SK-N-SH (cell line): ENCODE data around the gene HEG1. TPM values are rescaled to one million over a fixed set of nuclear protein-coding genes. Genes with fewer than 3 reads are reported as not detected.

ENCODE experiments used
- CTCF ChIA-PET: fragments of 300-600, 350-600 bp; formaldehyde crosslinking; extraction: SDS; loops from one replicate; lab custom pipeline; 2021; lab: Yijun Ruan, JAX
- POLR2A ChIA-PET: fragments of 350-600 bp; sonication (Branson Sonifier 250); formaldehyde crosslinking; extraction: SDS; loops from one replicate; lab custom pipeline; 2020; ENCODE audit warnings: antibody characterized with exemption, inconsistent platforms; lab: Yijun Ruan, JAX
- DNase-seq: peaks from one replicate; pipeline ENCODE4 v3.0.0; 2012
- H2AFZ ChIP-seq: fragments of 200-600 bp; sonication (generic); 2 replicates; pipeline ENCODE4 v1.8.1; 2016; ENCODE audit warnings: antibody characterized with exemption, mild to moderate bottlenecking, low read depth
- H3F3A ChIP-seq: fragments of 200-600 bp; sonication (generic); replicated peaks from 2 replicates; pipeline ENCODE3; 2016; ENCODE audit warnings: antibody characterized with exemption, mild to moderate bottlenecking; ENCODE audit not compliant: insufficient read depth
- H3K27ac ChIP-seq, 2 experiments: fragments of 200-500 bp in 1 of 2; fragments of 200-600 bp in 1 of 2; sonication (Bioruptor generic) in 1 of 2; sonication (generic), shearing (Covaris generic) in 1 of 2; 2 replicates each; pipeline versions ENCODE4 v1.5.1 to v1.6.1; 2014 to 2016; ENCODE audit warnings: low read depth in 2 of 2, inconsistent platforms in 1 of 2, low read length in 1 of 2, mild to moderate bottlenecking in 1 of 2, mixed read lengths in 1 of 2
- H3K27me3 ChIP-seq: fragments of 200-600 bp; sonication (generic), shearing (Covaris generic); 2 replicates; pipeline ENCODE4 v1.6.1; 2016; ENCODE audit warnings: mixed run types; ENCODE audit not compliant: insufficient read depth
- H3K36me3 ChIP-seq, 2 experiments: fragments of 200-500 bp in 1 of 2; fragments of 200-600 bp in 1 of 2; sonication (Bioruptor generic) in 1 of 2; sonication (generic) in 1 of 2; replicated peaks in 1 of 2; 2 replicates each; pipeline versions ENCODE3 to v1.5.1; 2014 to 2016; ENCODE audit warnings: low read length in 1 of 2, mild to moderate bottlenecking in 1 of 2; ENCODE audit not compliant: insufficient read depth in 2 of 2, control insufficient read depth in 1 of 2
- H3K4me1 ChIP-seq, 2 experiments: fragments of 200-500 bp in 1 of 2; fragments of 200-600 bp in 1 of 2; sonication (Bioruptor generic) in 1 of 2; sonication (generic), shearing (Covaris generic) in 1 of 2; 2 replicates each; pipeline versions ENCODE4 v1.5.1 to v1.6.1; 2014 to 2016; ENCODE audit warnings: low read depth in 1 of 2, low read length in 1 of 2, mixed run types in 1 of 2; ENCODE audit not compliant: insufficient read depth in 2 of 2, control insufficient read depth in 1 of 2
- H3K4me2 ChIP-seq: fragments of 200-600 bp; sonication (generic), shearing (Covaris generic); 2 replicates; pipeline ENCODE4 v1.6.1; 2017; ENCODE audit warnings: mixed run types
- H3K4me3 ChIP-seq, 2 experiments: fragments of 200-500 bp in 1 of 2; fragments of 200-600 bp in 1 of 2; sonication (Bioruptor generic) in 1 of 2; sonication (generic), shearing (Covaris generic) in 1 of 2; 2 replicates each; pipeline versions ENCODE4 v1.5.1 to v1.8.1; 2014 to 2016; ENCODE audit warnings: low read depth in 2 of 2, inconsistent platforms in 1 of 2, low read length in 1 of 2, mild to moderate bottlenecking in 1 of 2, mixed read lengths in 1 of 2, moderate library complexity in 1 of 2
- H3K79me2 ChIP-seq: fragments of 200-600 bp; sonication (generic); 2 replicates; pipeline ENCODE4 v1.8.1; 2017; ENCODE audit warnings: mild to moderate bottlenecking; ENCODE audit not compliant: insufficient read depth
- H3K9ac ChIP-seq: fragments of 200-600 bp; sonication (generic); 2 replicates; pipeline ENCODE4 v1.6.1; 2017; ENCODE audit warnings: mixed run types
- H3K9me2 ChIP-seq: fragments of 200-600 bp; sonication (generic); 2 replicates; pipeline ENCODE4 v1.6.1; 2017; ENCODE audit warnings: mixed run types
- H3K9me3 ChIP-seq: fragments of 200-600 bp; sonication (generic); 2 replicates; pipeline ENCODE4 v1.6.1; 2017; ENCODE audit warnings: mixed run types, mild to moderate bottlenecking, moderate library complexity
- H4K20me1 ChIP-seq: fragments of 200-600 bp; sonication (generic); 2 replicates; pipeline ENCODE4 v1.6.1; 2017; ENCODE audit warnings: mild to moderate bottlenecking, mixed run types; ENCODE audit not compliant: insufficient read depth
- CHD2 ChIP-seq: fragments of 150-350 bp; IDR thresholded peaks from 2 replicates; pipeline ENCODE4 v1.6.1; 2018; ENCODE audit warnings: low read length; ENCODE audit not compliant: partially characterized antibody
- CTCF ChIP-seq: fragments of 200-600 bp; sonication (generic); IDR thresholded peaks from 2 replicates; pipeline ENCODE4 v1.6.1; 2017; ENCODE audit warnings: antibody characterized with exemption, mild to moderate bottlenecking, moderate library complexity
- EZH2phosphoT487 ChIP-seq: fragments of 200-600 bp; sonication (generic); IDR thresholded peaks from 2 replicates; pipeline ENCODE4 v1.6.1; 2017; ENCODE audit warnings: low read depth, mixed run types, mild to moderate bottlenecking, antibody characterized with exemption, moderate library complexity, borderline replicate concordance
- FOSL2 ChIP-seq: IDR thresholded peaks from 2 replicates; pipeline ENCODE4 v1.4.0; 2012; ENCODE audit warnings: low read depth, mild to moderate bottlenecking, moderate library complexity, borderline replicate concordance
- FOXJ3 ChIP-seq: sonication (generic); formaldehyde crosslinking; IDR thresholded peaks from 2 replicates; pipeline ENCODE4 v1.5.1; 2020; ENCODE audit warnings: mild to moderate bottlenecking, missing genetic modification reagents
- FOXM1 ChIP-seq: IDR thresholded peaks from 2 replicates; pipeline ENCODE4 v1.4.0; 2012; ENCODE audit warnings: low read depth, mild to moderate bottlenecking
- GABPA ChIP-seq: IDR thresholded peaks from 2 replicates; pipeline ENCODE4 v1.4.0; 2012; ENCODE audit warnings: low read depth, mild to moderate bottlenecking
- IRF3 ChIP-seq: fragments of 150-350 bp; IDR thresholded peaks from 2 replicates; pipeline ENCODE4 v1.6.1; 2016; ENCODE audit warnings: mild to moderate bottlenecking, low read depth, low read length
- JUND ChIP-seq: IDR thresholded peaks from 2 replicates; pipeline ENCODE4 v1.4.0; 2012
- MAX ChIP-seq: IDR thresholded peaks from 2 replicates; pipeline ENCODE4 v1.4.0; 2012; ENCODE audit warnings: low read depth
- MXI1 ChIP-seq: IDR thresholded peaks from 2 replicates; pipeline ENCODE4 v1.6.1; 2012; ENCODE audit warnings: mild to moderate bottlenecking, low read depth, low read length, improper control_type of control experiment
- NFIC ChIP-seq: IDR thresholded peaks from 2 replicates; pipeline ENCODE4 v1.4.0; 2012; ENCODE audit warnings: borderline replicate concordance
- NRF1 ChIP-seq: IDR thresholded peaks from 2 replicates; pipeline ENCODE4 v1.6.1; 2012; ENCODE audit warnings: low read depth, mild to moderate bottlenecking, low read length
- PBX3 ChIP-seq: IDR thresholded peaks from 2 replicates; pipeline ENCODE4; 2012
- POLR2AphosphoS5 ChIP-seq: IDR thresholded peaks from 2 replicates; pipeline ENCODE4 v1.6.1; 2012; ENCODE audit warnings: low read depth, low read length
- RCOR1 ChIP-seq: fragments of 150-350 bp; IDR thresholded peaks from 2 replicates; pipeline ENCODE4 v1.6.1; 2017; ENCODE audit warnings: antibody characterized with exemption, low read length
- SIN3A ChIP-seq: IDR thresholded peaks from 2 replicates; pipeline ENCODE4 v1.6.1; 2012; ENCODE audit warnings: low read depth, mild to moderate bottlenecking, low read length, moderate library complexity, borderline replicate concordance
- TEAD4 ChIP-seq: IDR thresholded peaks from 2 replicates; pipeline ENCODE4 v1.4.0; 2012; ENCODE audit warnings: mild to moderate bottlenecking, borderline replicate concordance; ENCODE audit not compliant: insufficient read depth
- YY1 ChIP-seq: IDR thresholded peaks from 2 replicates; pipeline ENCODE4 v1.4.0; 2012; ENCODE audit warnings: low read depth, mild to moderate bottlenecking
- WGBS: methylation state at CpG from one replicate; pipeline ENCODE4 v1.1.6; 2017; ENCODE audit warnings: low lambda C conversion rate; 5-methylcytosine and 5-hydroxymethylcytosine counted together
- polyA plus RNA-seq, 3 experiments: library from polyadenylated mRNA; depleted of rRNA; stranded (reverse); fragments of >200 nt; gene quantifications; 2 replicates each; pipeline ENCODE4 v1.2.3, GENCODE V29; 2012

Gene HEG1
- polyA plus RNA-seq, 1 of the 3 experiments (the other 2 are of a cell fraction) = 27.7 TPM

- TF ChIP-seq FOXM1 = no peak
These were observed 74.3 kb downstream of the HEG1 start (continued) for GRCh38 chr3:124981472-124981871.

GRCh38 chr3:124978627-124979026 lies 77.2 kb downstream of the HEG1 start:
- Histone ChIP-seq H3K4me1 (no peaks in the 10 kb centered on the region), H3K79me2 (no peaks in the 10 kb centered on the region), H4K20me1 (no peaks in the 10 kb centered on the region), H3K9ac (no peak overlapping the region), H3F3A (peaks cover 9% of the 10 kb centered on the region), H3K9me2 (no peaks in the 10 kb centered on the region), H3K27ac (no peak overlapping the region), H3K9me3 (no peaks in the 10 kb centered on the region), H3K36me3 (peaks cover 5 to 42% of the 10 kb centered on the region in 2 experiments), H2AFZ (no peak overlapping the region), H3K4me2 (no peak overlapping the region), H3K4me3 (no peak overlapping the region), H3K27me3 (no peaks in the 10 kb centered on the region)
- TF ChIP-seq RCOR1 = no peak
- TF ChIP-seq FOXM1 = no peak
- no peak for TF ChIP-seq GABPA
- TF ChIP-seq NRF1 = no peak
- TF ChIP-seq CTCF = no peak
- no peak for TF ChIP-seq CHD2
- TF ChIP-seq IRF3 = no peak
- TF ChIP-seq YY1 = no peak
- TF ChIP-seq MAX = no peak
- TF ChIP-seq FOXJ3 (CRISPR knock-in tag) = no peak
- ChIA-PET POLR2A (no interaction called here), CTCF (interaction anchor here (0.9 kb wide), 1 partner anchor 17 kb away, joined by 4 read pairs; no protein-coding TSS in a partner anchor)
- no peak for DNase-seq
- WGBS = 95% methylated on average over 7 of the region's 7 CpGs

- Histone ChIP-seq H3K9me2 (no peaks in the 10 kb centered on the region), H4K20me1 (no peaks in the 10 kb centered on the region), H3K4me2 (no peak overlapping the region), H3F3A (no peaks in the 10 kb centered on the region), H3K36me3 (peaks cover 12 to 50% of the 10 kb centered on the region in 2 experiments), H3K27me3 (no peaks in the 10 kb centered on the region), H3K79me2 (no peaks in the 10 kb centered on the region), H3K27ac (no peak overlapping the region), H3K4me1 (no peaks in the 10 kb centered on the region), H3K9ac (no peak overlapping the region), H3K4me3 (no peak overlapping the region), H3K9me3 (no peaks in the 10 kb centered on the region), H2AFZ (no peak overlapping the region)
- CTCF ChIA-PET = interaction anchor here (1.4 kb wide), 1 partner anchor 11 kb away, joined by 4 read pairs; no protein-coding TSS in a partner anchor
- 100% methylated on average over 5 of the region's 6 CpGs for WGBS
- DNase-seq = no peak
- POLR2A ChIA-PET = no interaction called here
- no peak for TF ChIP-seq SIN3A
- no peak for TF ChIP-seq EZH2phosphoT487
- no peak for TF ChIP-seq IRF3
- no peak for TF ChIP-seq NFIC
- TF ChIP-seq YY1 = no peak
- no peak for TF ChIP-seq CTCF
- no peak for TF ChIP-seq JUND
- TF ChIP-seq MXI1 = no peak
- TF ChIP-seq FOSL2 = no peak
- TF ChIP-seq PBX3 = no peak
- no peak for TF ChIP-seq TEAD4
- no peak for TF ChIP-seq POLR2AphosphoS5
These were observed 79.4 kb downstream of the HEG1 start for GRCh38 chr3:124976383-124976782.
